Measurements from ENCODE around the gene SLIT3.

The SLIT3 gene

DNA sequence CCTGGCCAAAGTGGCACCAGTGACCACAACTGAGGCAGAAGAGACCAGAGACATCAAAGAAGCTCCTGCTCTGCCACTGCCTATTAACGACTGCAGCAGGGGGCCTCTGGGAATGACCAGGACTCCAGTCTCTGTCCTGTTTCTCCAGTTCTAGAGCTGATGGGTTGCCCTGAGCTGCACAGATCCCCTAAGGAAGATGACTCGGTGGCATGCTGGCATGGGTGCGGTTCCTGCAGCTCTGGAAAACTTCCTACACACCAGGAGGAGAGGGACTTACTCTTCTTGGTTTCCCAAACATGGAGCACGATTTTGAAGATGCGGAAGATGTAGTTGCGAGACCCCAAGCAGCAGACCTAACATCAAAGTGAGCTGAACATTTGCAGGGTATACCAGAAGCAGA lies 2.7 kb downstream of the SLIT3 start:
- DNase-seq, result no peak

DNA sequence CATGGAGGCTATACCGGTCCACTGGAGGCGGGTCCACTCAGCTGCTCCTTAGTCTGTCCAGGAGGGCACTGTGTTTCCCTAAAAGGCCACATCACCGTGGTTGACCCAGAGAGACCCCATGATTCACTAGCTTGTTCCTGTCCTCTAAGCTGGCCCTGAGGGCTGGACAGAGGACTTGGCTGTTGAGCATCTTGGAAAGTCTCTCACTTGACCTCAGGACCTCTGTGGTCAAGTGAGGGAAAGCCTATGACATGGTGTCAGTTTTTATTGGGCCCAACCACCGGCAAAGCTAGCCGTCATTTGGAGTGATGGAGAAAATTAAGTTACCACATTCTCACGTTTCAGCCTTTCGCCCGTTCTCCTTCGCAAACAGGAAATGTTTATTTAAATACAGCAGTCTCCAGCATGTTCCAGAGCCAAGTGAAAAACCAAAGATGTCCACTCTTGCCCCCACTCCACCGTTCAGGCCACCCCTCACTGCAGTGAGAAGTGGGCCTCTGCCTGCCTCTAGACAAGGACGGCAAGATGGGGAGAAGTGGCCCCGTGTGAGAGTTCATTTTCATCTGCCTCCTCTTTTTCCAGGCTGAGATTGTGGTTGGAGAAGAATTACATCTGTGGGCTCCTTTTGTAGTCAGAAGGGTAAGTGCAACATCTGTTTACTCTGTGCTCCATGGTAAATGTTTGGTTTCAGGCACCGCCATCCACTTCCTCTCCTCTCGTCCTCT lies 4.4 kb downstream of the SLIT3 start:
- no peak for DNase-seq

DNA sequence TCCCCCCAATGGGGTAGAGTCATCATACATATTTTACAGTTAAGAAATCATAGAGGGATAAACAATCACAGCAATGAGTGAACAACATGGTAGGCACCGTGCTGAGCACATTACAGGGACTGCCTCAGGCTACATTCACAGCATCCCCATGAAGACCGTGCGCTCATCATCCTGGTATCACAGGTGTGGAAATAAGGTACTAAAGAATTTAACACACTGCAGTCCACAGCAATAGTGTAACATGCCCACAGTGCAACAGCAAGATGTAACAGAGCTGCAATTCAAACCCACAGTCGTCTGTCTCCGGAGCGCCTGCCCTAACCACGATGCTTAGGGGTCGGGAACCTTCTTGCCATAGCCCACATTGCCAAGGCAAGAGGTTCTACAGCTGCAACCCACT lies 5.6 kb downstream of the SLIT3 start:
- DNase-seq, result no peak

DNA sequence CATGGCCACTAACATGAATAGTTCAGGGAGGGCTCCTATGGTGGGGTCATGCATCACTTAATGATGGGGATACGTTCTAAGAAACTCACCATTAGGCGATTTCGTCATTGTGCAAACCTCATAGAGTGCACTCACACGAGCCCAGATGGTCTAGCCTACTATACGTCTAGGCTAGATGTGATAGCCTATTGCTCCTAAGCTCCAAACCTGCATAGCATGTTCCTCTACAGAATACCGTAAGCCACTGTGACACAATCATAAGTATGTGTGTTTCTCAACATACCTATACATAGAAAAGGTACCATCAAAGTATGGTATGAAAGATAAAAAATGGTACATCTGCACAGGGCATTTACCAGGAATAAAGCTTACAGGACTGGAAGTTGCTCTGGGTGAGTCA lies 6.3 kb downstream of the SLIT3 start:
- DNase-seq, result no peak

DNA sequence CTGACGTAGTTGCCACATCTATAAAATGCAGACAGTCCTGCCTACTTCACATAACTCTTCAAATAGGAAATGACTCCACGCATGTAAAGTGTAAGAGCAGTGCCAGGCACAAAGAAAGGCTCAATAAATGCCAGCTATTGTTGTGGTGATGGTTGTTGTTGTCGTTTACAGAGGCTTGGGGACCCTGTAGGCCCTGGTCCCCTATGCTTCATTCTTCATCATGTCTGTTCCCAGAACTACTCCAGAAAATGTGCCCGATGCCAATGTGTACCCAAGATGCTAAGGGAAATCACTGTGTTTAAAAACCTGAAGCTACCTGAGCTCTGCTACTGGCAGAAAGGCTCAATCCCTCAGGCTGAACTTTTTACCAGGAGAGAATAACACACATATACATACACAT lies 9.1 kb downstream of the SLIT3 start:
- no peak for DNase-seq

DNA sequence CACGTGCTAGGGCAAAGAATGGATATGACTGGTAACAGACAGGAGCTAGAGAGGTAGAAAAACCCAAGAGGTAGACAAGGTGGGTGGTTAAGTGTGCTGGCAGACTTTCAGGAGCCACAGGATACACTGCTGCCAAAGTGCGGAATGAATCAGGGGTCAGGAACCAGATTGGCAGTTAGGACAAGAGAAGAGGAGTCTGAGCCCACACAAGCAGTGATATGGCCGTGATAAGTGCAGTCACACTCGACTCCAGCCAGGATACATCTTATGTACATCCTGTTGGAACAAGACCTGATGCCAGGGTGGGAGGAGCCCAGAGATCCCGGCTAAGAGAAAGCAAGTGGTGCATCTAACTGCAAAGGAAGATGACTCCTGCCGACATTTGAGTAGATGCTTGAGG lies 10.0 kb downstream of the SLIT3 start:
- DNase-seq, result no peak

DNA sequence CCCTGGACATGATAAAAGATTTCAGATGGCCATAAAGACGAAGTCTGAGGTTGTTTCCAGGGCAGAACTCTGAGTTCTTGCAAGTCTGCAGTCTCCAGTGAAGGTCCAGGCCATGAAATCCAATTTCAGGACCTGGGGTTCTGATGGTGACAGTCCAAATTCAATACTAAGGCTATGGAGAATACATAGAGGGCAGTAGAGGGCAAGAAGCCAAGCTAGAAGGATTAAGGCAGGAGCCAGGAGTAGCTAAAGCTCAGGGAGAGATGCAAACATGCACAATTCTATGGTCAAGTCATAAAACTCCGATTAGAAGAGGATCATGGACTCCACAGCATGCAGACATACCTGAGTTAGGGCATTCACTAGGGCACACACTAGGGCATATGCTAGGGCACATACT lies 11.4 kb downstream of the SLIT3 start:
- no peak for DNase-seq

DNA sequence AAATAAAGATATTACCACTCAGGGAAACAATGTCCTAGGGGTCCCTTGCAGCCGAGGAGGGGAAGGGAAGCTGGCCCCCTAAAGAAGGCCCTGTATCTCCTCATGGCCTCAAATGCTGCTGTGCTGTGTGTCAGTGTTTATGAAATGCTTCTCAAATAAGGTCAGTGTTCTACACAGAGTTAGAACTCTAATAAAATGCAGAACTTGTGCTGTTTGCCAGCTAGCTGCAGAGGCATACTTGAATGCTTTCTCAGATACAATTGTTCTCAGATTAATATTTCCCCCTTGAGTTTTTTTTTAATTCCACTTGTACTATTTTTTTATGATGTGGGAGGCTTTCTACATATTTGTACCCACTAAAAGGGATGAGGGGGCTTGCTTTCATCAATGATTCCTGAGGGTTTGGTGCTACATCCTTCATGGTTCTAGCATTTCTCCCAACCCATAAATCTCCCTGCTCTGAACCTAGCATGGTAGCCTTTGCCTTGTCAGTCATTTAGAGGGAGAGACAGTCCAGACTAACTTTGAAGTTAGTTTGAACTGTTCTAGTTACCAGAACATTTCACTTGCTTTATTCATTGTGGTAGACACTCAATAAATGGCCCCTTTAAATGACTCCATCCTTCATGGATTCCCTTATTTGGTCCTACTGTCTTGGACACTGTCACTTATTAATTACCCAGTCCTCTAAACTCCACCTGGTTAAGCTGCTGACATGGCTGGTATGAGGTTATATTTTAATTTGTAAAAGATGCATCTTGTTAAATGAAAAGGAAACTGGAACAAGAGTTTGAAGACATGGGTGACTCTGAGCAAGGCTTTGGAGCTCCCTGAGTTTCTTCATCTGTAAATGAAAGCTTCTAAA lies 12.6 kb downstream of the SLIT3 start:
- no peak for DNase-seq

DNA sequence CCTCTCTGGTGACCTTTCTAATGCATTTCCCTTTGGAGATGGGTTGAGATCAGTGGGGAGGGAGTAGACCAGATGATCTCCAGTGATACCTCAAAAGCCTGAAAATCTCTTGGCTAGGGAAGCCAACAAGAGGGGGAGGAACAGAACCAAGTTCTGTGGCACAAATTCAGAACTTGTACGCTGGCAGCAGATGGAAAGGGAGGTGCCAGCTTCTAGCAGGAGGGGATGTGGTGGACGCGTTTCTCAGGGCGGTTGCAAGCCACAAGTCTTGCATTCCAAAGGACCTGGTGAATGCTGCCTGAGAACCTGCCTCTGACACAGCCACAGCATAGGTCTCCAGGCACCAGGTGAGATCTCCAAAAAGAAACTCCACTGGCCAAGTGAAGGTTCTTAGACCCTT lies 13.4 kb downstream of the SLIT3 start:
- no peak for DNase-seq

DNA sequence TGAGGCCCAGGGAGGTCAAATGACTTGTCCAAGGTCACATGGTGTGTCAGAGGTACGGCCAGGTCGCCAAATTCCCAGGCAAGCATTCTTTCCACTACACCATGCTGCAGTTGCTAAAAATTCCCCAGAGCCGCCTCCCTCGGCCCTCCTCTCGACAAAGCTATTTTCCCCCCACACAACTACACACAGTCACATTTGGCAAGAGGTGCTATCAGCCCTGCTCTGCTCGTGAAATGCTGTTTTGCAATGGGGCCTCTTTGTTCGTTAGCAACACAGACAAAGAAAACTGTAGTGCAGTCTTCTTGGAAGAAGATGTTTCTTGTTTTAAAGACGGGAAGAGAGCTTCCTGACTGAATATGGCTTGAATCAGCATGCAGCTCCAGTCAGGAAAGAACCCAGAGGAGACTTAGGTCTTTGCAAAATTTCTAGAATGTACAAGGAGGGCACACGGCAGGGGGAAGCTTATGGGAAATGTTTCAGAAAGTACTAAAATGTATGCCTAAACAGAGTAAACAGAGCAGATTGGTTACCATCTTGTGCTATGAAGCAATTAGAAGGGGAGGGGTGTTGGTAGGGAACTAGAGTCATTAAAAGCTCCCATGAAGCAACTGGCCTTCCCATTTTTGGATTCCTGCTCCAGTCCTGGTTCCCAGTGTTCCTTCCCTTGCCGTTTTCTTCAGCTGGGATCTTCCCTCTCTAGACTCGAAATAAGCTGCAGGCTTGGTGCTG lies 14.2 kb downstream of the SLIT3 start:
- DNase-seq, result no peak

DNA sequence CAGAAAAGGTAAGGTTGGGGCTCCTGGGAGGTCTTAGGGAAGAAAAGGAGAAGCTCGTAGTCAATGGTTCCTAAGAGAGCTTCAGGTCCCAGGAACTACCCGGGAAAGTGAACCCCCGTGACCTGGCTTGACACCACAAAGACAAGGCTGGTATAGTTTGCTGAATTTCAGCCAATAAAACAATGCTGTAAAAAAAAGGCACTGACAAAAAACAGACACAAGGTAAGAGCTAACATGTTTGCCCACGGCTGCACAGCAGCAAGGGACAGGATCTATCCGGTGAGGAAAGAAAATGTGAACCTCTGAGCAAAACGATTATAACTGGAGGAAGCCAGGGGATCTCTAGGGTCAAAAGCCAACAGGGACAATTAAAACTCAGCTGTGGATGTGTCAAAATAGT lies 17.1 kb downstream of the SLIT3 start:
- DNase-seq, result no peak

DNA sequence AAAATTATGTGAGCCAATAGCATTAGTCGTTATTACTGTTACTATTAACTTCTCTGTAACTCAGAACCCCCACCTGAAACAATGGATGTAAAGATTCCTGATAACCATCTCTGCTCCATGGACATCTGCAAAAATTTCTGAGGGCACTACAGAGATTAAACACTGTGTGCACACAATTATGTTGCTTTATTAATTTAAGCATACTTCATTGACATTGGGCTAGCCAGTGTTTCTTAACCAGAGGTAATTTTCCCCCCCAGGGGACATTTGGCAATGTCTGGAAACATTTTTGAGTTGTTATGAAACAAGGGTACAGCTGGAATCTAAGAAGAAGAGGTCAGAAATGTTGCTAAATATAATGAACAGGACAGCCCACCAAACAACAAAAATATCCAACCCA lies 19.3 kb downstream of the SLIT3 start:
- DNase-seq, result no peak

DNA sequence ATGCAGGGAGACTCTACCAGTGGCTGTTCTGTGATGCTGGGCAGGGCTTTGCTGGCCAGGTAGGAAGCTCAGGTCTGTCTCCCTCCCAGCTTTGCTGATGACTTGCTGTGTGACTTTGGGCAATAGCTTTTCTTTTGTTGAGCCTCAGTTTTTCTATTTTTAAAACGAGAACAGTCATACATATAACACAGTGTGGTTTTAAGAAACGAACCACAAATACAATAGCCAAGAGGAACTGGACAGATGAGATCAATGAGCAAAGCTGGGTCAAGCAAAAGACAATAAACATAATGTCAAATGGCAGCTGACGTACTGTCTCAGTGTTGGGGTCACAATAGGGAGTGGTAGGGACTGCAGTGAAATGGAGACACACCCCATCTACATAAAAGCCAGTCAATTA lies 20.2 kb downstream of the SLIT3 start:
- no peak for DNase-seq

DNA sequence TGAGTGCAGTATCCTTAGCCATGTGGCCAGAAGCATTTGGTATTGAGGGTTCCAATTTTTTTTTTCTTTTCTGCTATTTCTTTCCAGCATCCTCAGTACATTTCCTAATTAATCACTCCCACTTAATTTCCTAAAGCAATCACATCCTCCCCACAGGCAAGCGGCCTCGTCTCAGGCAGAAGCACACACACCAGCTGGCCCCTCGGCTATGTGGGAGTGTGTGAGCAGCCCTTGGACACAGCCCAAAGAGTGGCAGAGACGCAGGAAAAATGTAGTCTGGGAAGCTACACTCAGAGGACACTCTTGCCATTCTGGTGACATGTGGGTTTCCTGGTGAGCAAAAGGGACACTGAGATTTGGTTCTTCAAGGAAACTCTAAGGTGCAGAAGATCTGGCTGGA lies 20.7 kb downstream of the SLIT3 start:
- no peak for DNase-seq

DNA sequence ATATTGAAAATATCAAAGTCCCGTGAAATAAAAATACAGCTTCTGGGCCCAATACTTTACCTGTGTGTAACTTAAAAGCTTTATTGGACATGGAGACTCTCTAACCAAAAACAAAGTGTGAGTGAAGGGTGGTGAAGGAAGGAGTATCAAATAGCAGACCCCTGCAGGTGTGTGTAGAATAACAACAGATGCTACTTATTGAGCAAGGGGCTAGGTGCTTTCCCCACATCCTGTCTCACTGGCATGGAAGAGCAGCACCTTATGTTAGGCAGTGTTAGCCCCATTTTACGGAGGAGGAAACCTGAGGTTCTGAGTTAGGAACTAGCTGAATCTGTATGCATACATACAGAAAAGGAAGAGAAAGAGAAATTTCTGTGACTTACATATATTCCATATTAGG lies 21.8 kb downstream of the SLIT3 start:
- DNase-seq, result no peak

DNA sequence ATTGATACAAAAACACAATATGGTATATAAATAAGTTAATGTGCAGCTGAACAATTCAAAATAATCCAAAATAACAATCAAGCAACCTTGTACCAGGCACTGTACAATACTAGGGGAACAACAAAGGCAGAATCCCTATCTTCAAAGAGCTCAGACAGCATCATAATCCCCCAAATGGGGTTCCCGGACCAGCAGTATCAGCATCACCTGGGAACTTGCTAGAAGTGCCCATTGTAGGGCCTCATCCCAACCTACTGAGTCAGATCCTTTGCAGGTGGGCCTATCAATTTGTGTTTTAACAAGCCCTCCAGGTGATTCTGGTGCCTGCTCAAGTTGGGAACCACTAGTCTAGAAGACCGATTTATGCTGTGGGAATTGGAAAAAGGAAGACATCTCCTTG lies 27.1 kb downstream of the SLIT3 start:
- DNase-seq, result no peak

DNA sequence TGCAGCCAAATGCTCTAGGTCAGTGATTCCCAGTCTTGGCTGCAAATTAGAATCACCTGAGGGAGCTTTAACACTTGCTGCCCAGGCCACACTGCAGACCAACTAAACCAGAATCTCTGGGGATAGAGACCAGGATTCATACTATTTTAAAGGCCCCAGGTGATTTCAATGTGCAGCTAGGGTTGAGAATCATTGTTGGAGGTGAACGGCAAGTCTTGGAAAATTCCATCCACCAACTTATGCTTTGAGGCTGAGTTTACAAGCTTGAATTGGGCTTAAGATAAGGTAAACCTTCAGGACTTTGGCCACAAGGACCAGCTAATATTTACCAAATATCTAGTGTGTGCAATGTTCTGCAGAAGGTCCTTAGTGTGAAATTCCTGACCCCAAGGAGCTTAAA lies 27.5 kb downstream of the SLIT3 start:
- DNase-seq, result no peak

DNA sequence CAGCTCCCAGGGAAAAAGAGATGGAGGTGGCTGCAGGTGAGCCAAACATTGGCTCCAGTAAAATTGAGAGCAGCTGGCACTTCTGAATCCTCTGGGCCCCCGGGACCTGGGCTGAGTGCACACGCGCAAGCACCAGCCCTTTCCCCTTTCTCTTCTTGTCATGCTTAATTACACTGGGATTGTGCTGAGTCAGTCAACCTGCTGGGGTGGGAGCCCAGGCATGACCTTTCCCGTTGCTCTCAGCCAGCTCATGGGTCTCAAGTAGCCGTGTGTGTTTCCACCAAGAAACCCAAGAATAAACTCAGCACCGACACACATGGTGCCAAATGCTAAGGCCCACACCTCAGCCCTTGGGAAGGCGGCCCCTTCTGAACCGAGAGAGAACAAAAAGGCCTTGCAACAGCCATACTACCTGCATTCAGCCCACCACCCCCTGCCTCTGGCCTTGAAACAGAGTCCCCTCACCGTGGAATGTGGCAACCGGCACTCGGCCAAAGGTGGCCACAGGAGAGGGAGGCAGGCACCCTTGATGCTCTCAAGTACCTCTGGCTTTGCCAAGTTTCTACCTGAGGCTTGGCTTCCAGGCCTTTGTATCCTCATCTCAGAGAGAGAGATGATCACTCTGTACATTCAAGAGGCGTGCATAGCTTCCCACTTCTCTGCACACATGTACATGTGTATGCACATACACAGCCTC lies 28.1 kb downstream of the SLIT3 start:
- DNase-seq, result no peak

DNA sequence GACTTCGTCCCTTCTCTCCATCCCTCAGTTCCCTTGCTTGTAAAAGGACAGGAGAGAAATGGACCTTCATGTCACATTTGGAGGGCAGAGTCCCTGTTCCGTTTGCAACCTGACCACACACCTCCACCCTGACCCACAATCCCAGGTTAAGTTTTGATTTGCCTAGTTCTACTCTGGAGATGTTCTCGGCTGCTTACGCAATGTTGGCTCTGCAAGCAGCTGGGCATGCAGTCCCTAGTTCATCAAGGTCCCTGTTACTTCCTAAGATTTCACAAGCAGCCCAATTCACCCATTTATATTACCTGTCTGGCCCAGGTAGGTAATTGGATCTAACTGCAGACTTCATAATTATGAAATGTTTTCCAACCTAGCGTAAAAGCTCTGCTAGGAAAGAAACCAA lies 28.8 kb downstream of the SLIT3 start:
- no peak for DNase-seq

DNA sequence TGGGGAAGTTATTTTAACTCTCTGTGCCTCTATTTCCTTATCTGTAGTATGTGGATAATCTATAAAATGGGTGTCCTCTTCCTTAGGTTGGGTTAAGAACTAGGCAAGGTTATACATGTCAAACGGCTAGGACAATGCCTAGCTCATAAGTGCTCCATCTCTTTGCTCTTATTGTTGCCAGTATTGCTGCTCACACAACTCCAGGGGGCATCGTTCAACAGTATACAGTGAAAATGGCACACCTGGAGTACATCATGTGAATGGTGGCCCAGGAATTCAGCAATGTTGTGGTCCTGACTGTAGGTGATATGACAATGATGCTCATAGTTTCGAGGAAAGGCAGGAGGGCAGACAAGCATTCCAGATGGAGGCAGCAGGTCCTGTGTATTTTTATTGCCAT lies 30.1 kb downstream of the SLIT3 start:
- DNase-seq, result no peak

DNA sequence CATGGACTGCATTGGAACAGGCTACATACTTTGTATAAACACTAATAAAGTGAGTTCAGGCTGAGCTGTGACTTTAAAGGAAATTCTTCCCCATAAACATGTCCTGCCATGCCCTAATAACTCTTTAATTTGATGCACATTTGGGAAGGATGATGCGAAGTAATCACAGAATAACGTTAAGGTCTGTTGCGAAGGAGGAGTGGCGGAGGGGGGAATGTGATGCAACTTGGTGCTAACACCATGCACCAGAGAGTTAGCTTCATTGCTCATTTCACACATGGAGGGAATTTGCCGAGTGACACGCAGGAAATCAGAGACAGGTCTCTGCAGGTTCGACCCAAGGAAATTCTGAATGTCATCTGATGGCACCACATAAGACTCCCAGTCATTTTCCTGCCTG lies 32.9 kb downstream of the SLIT3 start:
- no peak for DNase-seq

DNA sequence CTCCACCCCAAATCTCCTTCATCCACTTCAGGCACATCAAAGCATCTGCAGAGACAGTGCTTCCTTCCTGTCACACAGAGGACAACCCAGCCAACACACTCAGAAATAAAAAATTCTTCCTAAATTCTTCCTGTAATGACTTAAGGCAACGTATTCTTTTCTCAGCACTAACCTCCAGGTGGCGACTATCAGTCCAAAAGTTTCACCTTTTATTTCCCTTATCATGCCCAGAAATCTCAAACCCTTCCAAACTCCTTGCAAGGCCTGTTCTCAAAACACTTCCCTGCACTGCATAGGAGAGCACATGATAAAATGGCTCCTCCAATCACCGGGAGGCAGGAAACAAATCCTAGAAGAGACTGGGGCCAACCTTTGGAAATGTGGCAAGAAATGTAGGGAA lies 35.1 kb downstream of the SLIT3 start:
- no peak for DNase-seq

DNA sequence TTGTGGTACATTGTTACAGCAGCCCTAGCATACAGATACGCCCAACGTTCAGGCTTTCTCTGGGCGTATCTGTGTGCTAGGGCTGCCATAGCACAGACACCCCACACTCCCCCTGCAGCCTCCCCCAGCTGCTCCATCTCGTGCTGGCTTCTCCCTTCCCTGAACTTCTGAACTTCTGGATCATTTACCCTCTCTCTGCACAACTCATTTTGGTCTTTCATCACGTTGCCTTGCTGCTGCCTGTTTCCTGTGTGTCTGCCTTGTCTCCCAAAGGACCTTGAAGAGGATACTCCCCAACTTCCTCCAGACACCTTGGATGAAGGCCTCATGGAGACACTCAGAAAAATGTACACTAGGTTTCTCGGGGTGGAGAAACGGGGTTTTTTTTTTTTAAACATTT lies 37.3 kb downstream of the SLIT3 start:
- no peak for DNase-seq

All from CD4-positive, alpha-beta T cell treated with Interleukin-12 subunit alpha and Interleukin-12 subunit beta, for 1 hour (primary cell).